H9 (cell line): Measurements from ENCODE around the gene INTS3. TPM values are rescaled to one million over a fixed set of nuclear protein-coding genes. Genes with fewer than 3 reads are reported as not detected.
"Not testable (repeated sequence)": the region's sequence is repeated elsewhere in the genome, so short reads cannot be mapped to it uniquely, and the experiment has no call there.

Source experiments
- DNase-seq: peaks from one replicate; pipeline ENCODE4 v3.0.0-alpha.2; 2017
- H2AFZ ChIP-seq: one replicate; pipeline ENCODE4 v1.6.1; 2013; ENCODE audit warnings: mild to moderate bottlenecking, low read length, control low read depth, moderate library complexity
- H2AK5ac ChIP-seq: 2 replicates; pipeline ENCODE4 v1.6.1; 2013; ENCODE audit warnings: low read length, control low read depth, mixed read lengths; ENCODE audit not compliant: insufficient read length
- H2BK120ac ChIP-seq: one replicate; pipeline ENCODE4 v1.6.1; 2013; ENCODE audit warnings: low read depth, mild to moderate bottlenecking, low read length, control low read depth, inconsistent platforms; ENCODE audit not compliant: poor library complexity, severe bottlenecking
- H2BK12ac ChIP-seq: 2 replicates; pipeline ENCODE4 v1.6.1; 2013; ENCODE audit warnings: low read length, control low read depth, mixed read lengths, low read depth; ENCODE audit not compliant: insufficient read length
- H2BK15ac ChIP-seq: 2 replicates; pipeline ENCODE4 v1.6.1; 2013; ENCODE audit warnings: low read depth, low read length, control low read depth
- H2BK20ac ChIP-seq: one replicate; pipeline ENCODE4 v1.6.1; 2013; ENCODE audit warnings: low read depth, mild to moderate bottlenecking, low read length, control low read depth, inconsistent platforms; ENCODE audit not compliant: poor library complexity, severe bottlenecking
- H2BK5ac ChIP-seq: 2 replicates; pipeline ENCODE4 v1.6.1; 2013; ENCODE audit warnings: low read length, control low read depth, mixed read lengths; ENCODE audit not compliant: insufficient read length
- H3K14ac ChIP-seq: 2 replicates; pipeline ENCODE4 v1.6.1; 2013; ENCODE audit warnings: low read length, control low read depth; ENCODE audit not compliant: insufficient read depth
- H3K18ac ChIP-seq: 2 replicates; pipeline ENCODE4 v1.6.1; 2013; ENCODE audit warnings: low read depth, mild to moderate bottlenecking, mixed read lengths, low read length, control low read depth; ENCODE audit not compliant: insufficient read length
- H3K23ac ChIP-seq: 2 replicates; pipeline ENCODE4 v1.6.1; 2013; ENCODE audit warnings: low read length, control low read depth, mixed read lengths, low read depth; ENCODE audit not compliant: insufficient read length
- H3K23me2 ChIP-seq: 2 replicates; pipeline ENCODE4 v1.6.1; 2013; ENCODE audit warnings: low read depth, mild to moderate bottlenecking, mixed read lengths, low read length, control low read depth; ENCODE audit not compliant: insufficient read length, poor library complexity, severe bottlenecking
- H3K27ac ChIP-seq: 2 replicates; pipeline ENCODE4 v1.5.1; 2013; ENCODE audit warnings: low read length, control low read depth, mixed read lengths, low read depth; ENCODE audit not compliant: insufficient read length
- H3K27me3 ChIP-seq: 2 replicates; pipeline ENCODE4 v1.6.1; 2013; ENCODE audit warnings: low read length, control low read depth, inconsistent platforms; ENCODE audit not compliant: insufficient read depth
- H3K4ac ChIP-seq: 2 replicates; pipeline ENCODE4 v1.6.1; 2013; ENCODE audit warnings: low read depth, mild to moderate bottlenecking, control low read depth, inconsistent platforms, low read length, moderate library complexity
- H3K4me1 ChIP-seq: 2 replicates; pipeline ENCODE4 v1.6.1; 2013; ENCODE audit warnings: low read length, control low read depth, inconsistent platforms; ENCODE audit not compliant: insufficient read depth
- H3K4me2 ChIP-seq: 2 replicates; pipeline ENCODE4 v1.6.1; 2013; ENCODE audit warnings: low read length, control low read depth, mixed read lengths; ENCODE audit not compliant: insufficient read length, insufficient read depth
- H3K56ac ChIP-seq: 2 replicates; pipeline ENCODE4 v1.6.1; 2013; ENCODE audit warnings: low read depth, mild to moderate bottlenecking, mixed read lengths, low read length, control low read depth; ENCODE audit not compliant: insufficient read length
- H3K79me1 ChIP-seq: 2 replicates; pipeline ENCODE4 v1.6.1; 2013; ENCODE audit warnings: low read depth, mild to moderate bottlenecking, moderate library complexity, low read length, control low read depth, inconsistent platforms; ENCODE audit not compliant: insufficient read depth, poor library complexity, severe bottlenecking
- H3K79me2 ChIP-seq: 2 replicates; pipeline ENCODE4 v1.6.1; 2013; ENCODE audit warnings: low read length, control low read depth, inconsistent platforms; ENCODE audit not compliant: insufficient read depth
- H3K9ac ChIP-seq: 2 replicates; pipeline ENCODE4 v1.6.1; 2013; ENCODE audit warnings: low read length, control low read depth, mixed read lengths; ENCODE audit not compliant: insufficient read length; ENCODE audit errors: extremely low read depth
- H3K9me3 ChIP-seq: one replicate; pipeline ENCODE4 v1.6.1; 2013; ENCODE audit warnings: low read depth, low read length, inconsistent platforms; ENCODE audit not compliant: control insufficient read depth
- H3T11ph ChIP-seq: one replicate; pipeline ENCODE4 v1.6.1; 2013; ENCODE audit warnings: mild to moderate bottlenecking, low read length, control low read depth, inconsistent platforms
- H4K20me1 ChIP-seq: one replicate; pipeline ENCODE4 v1.6.1; 2013; ENCODE audit not compliant: control insufficient read depth, insufficient read length, insufficient read depth
- H4K5ac ChIP-seq: 2 replicates; pipeline ENCODE4 v1.6.1; 2013; ENCODE audit warnings: low read depth, mild to moderate bottlenecking, mixed read lengths, low read length, control low read depth; ENCODE audit not compliant: insufficient read length
- H4K8ac ChIP-seq: replicated peaks from 2 replicates; pipeline ENCODE4 v1.6.1; 2013; ENCODE audit warnings: low read length, control low read depth, mixed read lengths, low read depth; ENCODE audit not compliant: insufficient read length
- H4K91ac ChIP-seq: 2 replicates; pipeline ENCODE4 v1.6.1; 2013; ENCODE audit warnings: low read depth, mild to moderate bottlenecking, moderate library complexity, mixed read lengths, low read length, control low read depth; ENCODE audit not compliant: insufficient read length
- H3K27ac Mint-ChIP-seq, 3 experiments: 2 replicates in 2 of 3; 3 replicates in 1 of 3; pipeline ENCODE4 v1.8.0; 2020 to 2021; ENCODE audit warnings: mixed read lengths in 3 of 3, mild to moderate bottlenecking in 1 of 3, moderate library complexity in 1 of 3
- H3K27me3 Mint-ChIP-seq: 2 replicates; pipeline ENCODE4 v1.8.0; 2021; ENCODE audit warnings: low read depth, mild to moderate bottlenecking, moderate library complexity, mixed read lengths
- H3K36me3 Mint-ChIP-seq, 3 experiments: 2 replicates in 2 of 3; 3 replicates in 1 of 3; pipeline ENCODE4 v1.8.0; 2020 to 2021; ENCODE audit warnings: low read depth in 3 of 3, mixed read lengths in 3 of 3; ENCODE audit not compliant: insufficient read depth in 1 of 3
- H3K4me1 Mint-ChIP-seq, 2 experiments: 2 replicates each; pipeline ENCODE4 v1.8.0; 2020; ENCODE audit warnings: mixed read lengths in 2 of 2
- H3K4me3 Mint-ChIP-seq, 2 experiments: 2 replicates in 1 of 2; 3 replicates in 1 of 2; pipeline ENCODE4 v1.8.0; 2020 to 2021; ENCODE audit warnings: mild to moderate bottlenecking in 2 of 2, mixed read lengths in 2 of 2, moderate library complexity in 1 of 2
- H3K9me3 Mint-ChIP-seq, 2 experiments: 2 replicates in 1 of 2; 3 replicates in 1 of 2; pipeline ENCODE4 v1.8.0; 2020; ENCODE audit warnings: mild to moderate bottlenecking in 2 of 2, mixed read lengths in 2 of 2, moderate library complexity in 1 of 2
- CTCF ChIP-seq: fragments of 200-600 bp; sonication (generic); conservative IDR thresholded peaks from 3 replicates; pipeline ENCODE4 v1.8.0; 2021; ENCODE audit warnings: antibody characterized with exemption, mild to moderate bottlenecking
- WGBS: extraction: QIAGEN DNeasy Blood & Tissue Kit; methylation state at CpG from one replicate; pipeline ENCODE4 v1.1.7; 2013; ENCODE audit warnings: missing lambda C conversion rate, low lambda C conversion rate, mixed read lengths; ENCODE audit not compliant: insufficient read length; ENCODE audit errors: extremely low coverage; 5-methylcytosine and 5-hydroxymethylcytosine counted together
- total RNA-seq: library from RNA; stranded (reverse); gene quantifications from 2 replicates; pipeline ENCODE4 v1.2.1, GENCODE V29; 2021

Gene INTS3
- total RNA-seq, 1 experiment from 2014 or later = 67.1 TPM

GRCh38 chr1:153723687-153724086 is 4.2 kb upstream of the INTS3 start:
- no peak overlapping the region for H3K14ac ChIP-seq
- Mint-ChIP-seq H3K4me3 (no peak overlapping the region), H3K27ac (peak overlapping the region in 1 of 3 experiments; percentile 59; a peak in 1 of 7 replicates), H3K9me3 (no peaks in the 10 kb centered on the region), H3K27me3 (no peaks in the 10 kb centered on the region), H3K4me1 (0 out of 4 replicates have a peak, but pooled peaks cover 0 to 2% of the 10 kb centered on the region in 2 experiments), H3K36me3 (no peaks in the 10 kb centered on the region)
- no peaks in the 10 kb centered on the region for H3K4me1 ChIP-seq
- H2AK5ac ChIP-seq = no peak overlapping the region
- no peak overlapping the region for H4K8ac ChIP-seq
- no peak overlapping the region for H3K18ac ChIP-seq
- no peaks in the 10 kb centered on the region for H3K79me1 ChIP-seq
- H2BK12ac ChIP-seq = no peak overlapping the region
- no peak overlapping the region for H3K9ac ChIP-seq
- no peak overlapping the region for H4K5ac ChIP-seq
- H3K4ac ChIP-seq = no peak overlapping the region
- H3K23me2 ChIP-seq = peaks cover 7% of the 10 kb centered on the region
- H3K79me2 ChIP-seq = no peaks in the 10 kb centered on the region
- no peak overlapping the region for H3K4me2 ChIP-seq
- WGBS = no CpG with 5 or more reads among the region's 3 CpGs
- H3K9me3 ChIP-seq = no peaks in the 10 kb centered on the region
- no peak for DNase-seq
- no peaks in the 10 kb centered on the region for H4K20me1 ChIP-seq
- no peak overlapping the region for H4K91ac ChIP-seq
- H2BK15ac ChIP-seq = no peak overlapping the region
- no peak overlapping the region for H3K56ac ChIP-seq
- H3K23ac ChIP-seq = no peak overlapping the region
- no peak overlapping the region for H2BK120ac ChIP-seq
- no peak overlapping the region for H2BK5ac ChIP-seq
- H3T11ph ChIP-seq = no peak overlapping the region
- TF ChIP-seq CTCF = no peak
- H2AFZ ChIP-seq = no peak overlapping the region
- H3K27me3 ChIP-seq = no peaks in the 10 kb centered on the region
- no peak overlapping the region for H2BK20ac ChIP-seq
- no peak overlapping the region for H3K27ac ChIP-seq

DNA sequence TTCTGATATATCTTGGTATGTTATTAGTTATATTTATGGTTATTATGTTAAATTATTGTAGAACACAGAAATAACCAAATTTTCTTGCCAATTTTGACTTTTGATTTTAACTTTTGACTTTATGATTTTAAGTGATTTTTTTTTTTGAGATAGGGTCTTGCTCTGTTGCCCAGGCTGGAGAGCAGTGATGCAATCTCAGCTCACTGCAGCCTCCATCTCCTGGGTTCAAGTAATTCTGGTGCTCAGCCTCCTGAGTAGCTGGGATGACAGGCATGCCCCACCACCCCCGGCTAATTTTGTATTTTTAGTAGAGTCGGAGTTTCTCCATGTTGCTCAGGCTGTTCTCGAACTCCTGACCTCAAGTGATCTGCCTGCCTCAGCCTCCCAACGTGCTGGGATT is 3.2 kb upstream of the INTS3 start:
- H3K4ac ChIP-seq, H2AFZ ChIP-seq, H3K9me3 ChIP-seq, H2BK15ac ChIP-seq, H3K27me3 Mint-ChIP-seq, H3K9ac ChIP-seq, H3K4me1 Mint-ChIP-seq, H2BK12ac ChIP-seq, H3K79me1 ChIP-seq, H4K20me1 ChIP-seq, H3K36me3 Mint-ChIP-seq, H3K4me1 ChIP-seq, H2BK20ac ChIP-seq, H3T11ph ChIP-seq, H2BK120ac ChIP-seq, H3K18ac ChIP-seq, H4K8ac ChIP-seq, H3K79me2 ChIP-seq, H3K23me2 ChIP-seq, H3K23ac ChIP-seq, H2BK5ac ChIP-seq, H3K27me3 ChIP-seq, H3K27ac Mint-ChIP-seq, H2AK5ac ChIP-seq, H3K27ac ChIP-seq, H3K4me2 ChIP-seq, H3K9me3 Mint-ChIP-seq, H4K5ac ChIP-seq, H3K56ac ChIP-seq, H4K91ac ChIP-seq, H3K4me3 Mint-ChIP-seq, DNase-seq, H3K14ac ChIP-seq: not testable (repeated sequence)
- no CpG with 5 or more reads among the region's 4 CpGs for WGBS
